ENCODE data around the gene BICRA. TPM values are rescaled to one million over a fixed set of nuclear protein-coding genes. Genes with fewer than 3 reads are reported as not detected.
A peak's percentile ranks its signal among the peaks of the same experiment; 100 is the strongest.

Gene BICRA
- total RNA-seq, 3 donors from 2014 or later: 4.2 to 8.3 (median 7.5) TPM

- Histone ChIP-seq H3K4me1 (no peaks in the 10 kb centered on the region), H3K9me3 (no peaks in the 10 kb centered on the region), H3K27ac (no peak overlapping the region), H3K27me3 (no peaks in the 10 kb centered on the region), H3K4me3 (no peak overlapping the region), H3K36me3 (peaks cover 10% of the 10 kb centered on the region)
- DNase-seq (ENCODE audit: low spot score in 2 of 2): peak in 1 of 2 donors; percentile 68
- TF ChIP-seq POLR2AphosphoS5 (IDR thresholded peaks at IDR 0.05) (no peak), CTCF (IDR thresholded peaks at IDR 0.05) (peak; percentile 57 to 71 (median 65))
- intact Hi-C loops (cut with DNase I; ENCODE audit: low total_unique reads): loop anchor here (5.0 kb wide), 2 partner anchors 1418 to 1902 kb away; partner anchors contain the start of genes C19orf73 and PPFIA3
These were observed 90.5 kb downstream of the BICRA start for GRCh38 chr19:47699360-47699917.

GRCh38 chr19:47700934-47701716, 92.2 kb downstream of the BICRA start:
- intact Hi-C loops (cut with DNase I; ENCODE audit: low total_unique reads): loop anchor here (2.0 to 5.0 kb wide), 2 partner anchors 89 to 262 kb away; no protein-coding TSS in a partner anchor
- H3K27me3 ChIP-seq: no peaks in the 10 kb centered on the region
- H3K36me3 ChIP-seq: peaks cover 10% of the 10 kb centered on the region
- no peak for DNase-seq (ENCODE audit: low spot score in 2 of 2)
- H3K4me3 ChIP-seq: no peak overlapping the region
- TF ChIP-seq POLR2A (IDR thresholded peaks at IDR 0.05) (no peak), POLR2AphosphoS5 (IDR thresholded peaks at IDR 0.05) (no peak), CTCF (IDR thresholded peaks at IDR 0.05) (no peak)
- H3K9me3 ChIP-seq: no peaks in the 10 kb centered on the region
- H3K4me1 ChIP-seq: no peaks in the 10 kb centered on the region
- no peak overlapping the region for H3K27ac ChIP-seq

GRCh38 chr19:47701717-47702552, 93.0 kb downstream of the BICRA start:
- Histone ChIP-seq H3K36me3 (peaks cover 10% of the 10 kb centered on the region), H3K27me3 (no peaks in the 10 kb centered on the region), H3K27ac (no peak overlapping the region), H3K9me3 (no peaks in the 10 kb centered on the region), H3K4me3 (no peak overlapping the region), H3K4me1 (no peaks in the 10 kb centered on the region)
- no peak for TF ChIP-seq POLR2A (IDR thresholded peaks at IDR 0.05)
- no peak for TF ChIP-seq CTCF (IDR thresholded peaks at IDR 0.05)
- TF ChIP-seq POLR2AphosphoS5 (IDR thresholded peaks at IDR 0.05): no peak
- no peak for DNase-seq (ENCODE audit: low spot score in 2 of 2)
- intact Hi-C loops (cut with DNase I; ENCODE audit: low total_unique reads): loop anchor here (2.0 to 5.0 kb wide), 2 partner anchors 90 to 263 kb away; no protein-coding TSS in a partner anchor

- intact Hi-C loops (cut with DNase I; ENCODE audit: low total_unique reads): loop anchor here (5.0 kb wide), 1 partner anchor 90 kb away; no protein-coding TSS in a partner anchor
- Histone ChIP-seq H3K4me1 (no peaks in the 10 kb centered on the region), H3K36me3 (peaks cover 10% of the 10 kb centered on the region), H3K9me3 (no peaks in the 10 kb centered on the region), H3K27ac (no peak overlapping the region), H3K4me3 (no peak overlapping the region), H3K27me3 (no peaks in the 10 kb centered on the region)
- DNase-seq (ENCODE audit: low spot score in 2 of 2): no peak
- no peak for TF ChIP-seq CTCF (IDR thresholded peaks at IDR 0.05)
- no peak for TF ChIP-seq POLR2AphosphoS5 (IDR thresholded peaks at IDR 0.05)
- TF ChIP-seq POLR2A (IDR thresholded peaks at IDR 0.05): no peak
These were observed 93.7 kb downstream of the BICRA start for GRCh38 chr19:47702671-47703070.
